ENCODE measurements around the gene GRK5.

Gene GRK5

GRCh38 chr10:119479532-119479931 is 272.2 kb downstream of the GRK5 start:
- Histone ChIP-seq H3K9ac (ENCODE audit: low read length) (no peak overlapping the region), H3K4me1 (ENCODE audit: control insufficient read depth, insufficient read depth, low read length) (no peaks in the 10 kb centered on the region), H3K36me3 (ENCODE audit: control insufficient read depth, insufficient read depth, low read length, severe bottlenecking) (no peaks in the 10 kb centered on the region), H3K4me3 (ENCODE audit: low read length) (no peak overlapping the region), H3K9me3 (ENCODE audit: control insufficient read depth, low read length) (no peaks in the 10 kb centered on the region), H3K27me3 (replicated peaks; ENCODE audit: control insufficient read depth, insufficient read depth, low read length) (peaks cover 56% of the 10 kb centered on the region)
- DNase-seq (ENCODE audit: low read depth) = no peak

- Histone ChIP-seq H3K4me3 (ENCODE audit: low read length) (no peak overlapping the region), H3K4me1 (ENCODE audit: control insufficient read depth, insufficient read depth, low read length) (no peaks in the 10 kb centered on the region), H3K9me3 (ENCODE audit: control insufficient read depth, low read length) (no peaks in the 10 kb centered on the region), H3K9ac (ENCODE audit: low read length) (no peak overlapping the region), H3K36me3 (ENCODE audit: control insufficient read depth, insufficient read depth, low read length, severe bottlenecking) (no peaks in the 10 kb centered on the region), H3K27me3 (replicated peaks; ENCODE audit: control insufficient read depth, insufficient read depth, low read length) (peaks cover 46% of the 10 kb centered on the region)
- peak; percentile 32 for DNase-seq (ENCODE audit: low read depth)
Measured at GRCh38 chr10:119480667-119481066, 273.3 kb downstream of the GRK5 start.

GRCh38 chr10:119481781-119482426 is 274.5 kb downstream of the GRK5 start:
- H3K9me3 ChIP-seq (ENCODE audit: control insufficient read depth, low read length) = no peaks in the 10 kb centered on the region
- no peak overlapping the region for H3K4me3 ChIP-seq (ENCODE audit: low read length)
- H3K9ac ChIP-seq (ENCODE audit: low read length) = no peak overlapping the region
- H3K36me3 ChIP-seq (ENCODE audit: control insufficient read depth, insufficient read depth, low read length, severe bottlenecking) = no peaks in the 10 kb centered on the region
- H3K4me1 ChIP-seq (ENCODE audit: control insufficient read depth, insufficient read depth, low read length) = no peaks in the 10 kb centered on the region
- no peak for DNase-seq (ENCODE audit: low read depth)
- peaks cover 36% of the 10 kb centered on the region for H3K27me3 ChIP-seq (replicated peaks; ENCODE audit: control insufficient read depth, insufficient read depth, low read length)

- no peaks in the 10 kb centered on the region for H3K36me3 ChIP-seq (ENCODE audit: control insufficient read depth, insufficient read depth, low read length, severe bottlenecking)
- DNase-seq (ENCODE audit: low read depth) = no peak
- H3K27me3 ChIP-seq (replicated peaks; ENCODE audit: control insufficient read depth, insufficient read depth, low read length) = peaks cover 25% of the 10 kb centered on the region
- H3K9ac ChIP-seq (ENCODE audit: low read length) = no peak overlapping the region
- H3K4me3 ChIP-seq (ENCODE audit: low read length) = no peak overlapping the region
- no peaks in the 10 kb centered on the region for H3K4me1 ChIP-seq (ENCODE audit: control insufficient read depth, insufficient read depth, low read length)
- H3K9me3 ChIP-seq (ENCODE audit: control insufficient read depth, low read length) = no peaks in the 10 kb centered on the region
Measured at GRCh38 chr10:119483001-119483400, 275.6 kb downstream of the GRK5 start.

GRCh38 chr10:119483839-119484238 is 276.5 kb downstream of the GRK5 start:
- Histone ChIP-seq H3K4me1 (ENCODE audit: control insufficient read depth, insufficient read depth, low read length) (no peaks in the 10 kb centered on the region), H3K27me3 (replicated peaks; ENCODE audit: control insufficient read depth, insufficient read depth, low read length) (peaks cover 18% of the 10 kb centered on the region)

GRCh38 chr10:119488675-119489074 is 281.3 kb downstream of the GRK5 start:
- no peaks in the 10 kb centered on the region for H3K36me3 ChIP-seq (ENCODE audit: control insufficient read depth, insufficient read depth, low read length, severe bottlenecking)
- H3K9me3 ChIP-seq (ENCODE audit: control insufficient read depth, low read length) = no peaks in the 10 kb centered on the region
- H3K4me1 ChIP-seq (ENCODE audit: control insufficient read depth, insufficient read depth, low read length) = no peaks in the 10 kb centered on the region
- no peak overlapping the region for H3K9ac ChIP-seq (ENCODE audit: low read length)
- no peaks in the 10 kb centered on the region for H3K27me3 ChIP-seq (replicated peaks; ENCODE audit: control insufficient read depth, insufficient read depth, low read length)
- H3K4me3 ChIP-seq (ENCODE audit: low read length) = no peak overlapping the region
- DNase-seq (ENCODE audit: low read depth) = no peak

More at GRCh38 chr10:119483839-119484238, 276.5 kb downstream of the GRK5 start:
- no peak overlapping the region for H3K4me3 ChIP-seq (ENCODE audit: low read length)
- H3K9me3 ChIP-seq (ENCODE audit: control insufficient read depth, low read length) = no peaks in the 10 kb centered on the region
- DNase-seq (ENCODE audit: low read depth) = no peak
- no peaks in the 10 kb centered on the region for H3K36me3 ChIP-seq (ENCODE audit: control insufficient read depth, insufficient read depth, low read length, severe bottlenecking)
- H3K9ac ChIP-seq (ENCODE audit: low read length) = no peak overlapping the region

- Histone ChIP-seq H3K27me3 (replicated peaks; ENCODE audit: control insufficient read depth, insufficient read depth, low read length) (no peaks in the 10 kb centered on the region), H3K36me3 (ENCODE audit: control insufficient read depth, insufficient read depth, low read length, severe bottlenecking) (no peaks in the 10 kb centered on the region), H3K9ac (ENCODE audit: low read length) (no peak overlapping the region), H3K4me3 (ENCODE audit: low read length) (no peak overlapping the region), H3K4me1 (ENCODE audit: control insufficient read depth, insufficient read depth, low read length) (peaks cover 2% of the 10 kb centered on the region), H3K9me3 (ENCODE audit: control insufficient read depth, low read length) (no peaks in the 10 kb centered on the region)
- no peak for DNase-seq (ENCODE audit: low read depth)
Measured at GRCh38 chr10:119489991-119490326, 282.6 kb downstream of the GRK5 start.

- DNase-seq (ENCODE audit: low read depth) = no peak
Measured at GRCh38 chr10:119491966-119492757, 284.8 kb downstream of the GRK5 start.

GRCh38 chr10:119493155-119493554 is 285.8 kb downstream of the GRK5 start:
- Histone ChIP-seq H3K4me1 (ENCODE audit: control insufficient read depth, insufficient read depth, low read length) (peaks cover 2% of the 10 kb centered on the region), H3K27me3 (replicated peaks; ENCODE audit: control insufficient read depth, insufficient read depth, low read length) (no peaks in the 10 kb centered on the region), H3K9me3 (ENCODE audit: control insufficient read depth, low read length) (no peaks in the 10 kb centered on the region)

More at GRCh38 chr10:119491966-119492757, 284.8 kb downstream of the GRK5 start:
- no peak overlapping the region for H3K9ac ChIP-seq (ENCODE audit: low read length)
- H3K27me3 ChIP-seq (replicated peaks; ENCODE audit: control insufficient read depth, insufficient read depth, low read length) = no peaks in the 10 kb centered on the region
- no peaks in the 10 kb centered on the region for H3K9me3 ChIP-seq (ENCODE audit: control insufficient read depth, low read length)
- peaks cover 2% of the 10 kb centered on the region for H3K4me1 ChIP-seq (ENCODE audit: control insufficient read depth, insufficient read depth, low read length)
- no peak overlapping the region for H3K4me3 ChIP-seq (ENCODE audit: low read length)
- no peaks in the 10 kb centered on the region for H3K36me3 ChIP-seq (ENCODE audit: control insufficient read depth, insufficient read depth, low read length, severe bottlenecking)

GRCh38 chr10:119494236-119495020 is 287.1 kb downstream of the GRK5 start:
- H3K9ac ChIP-seq (ENCODE audit: low read length) = no peak overlapping the region
- DNase-seq (ENCODE audit: low read depth) = peak; percentile 51
- no peak overlapping the region for H3K4me3 ChIP-seq (ENCODE audit: low read length)
- no peaks in the 10 kb centered on the region for H3K9me3 ChIP-seq (ENCODE audit: control insufficient read depth, low read length)
- no peaks in the 10 kb centered on the region for H3K27me3 ChIP-seq (replicated peaks; ENCODE audit: control insufficient read depth, insufficient read depth, low read length)
- no peaks in the 10 kb centered on the region for H3K36me3 ChIP-seq (ENCODE audit: control insufficient read depth, insufficient read depth, low read length, severe bottlenecking)
- peaks cover 2% of the 10 kb centered on the region for H3K4me1 ChIP-seq (ENCODE audit: control insufficient read depth, insufficient read depth, low read length)

More at GRCh38 chr10:119493155-119493554, 285.8 kb downstream of the GRK5 start:
- H3K36me3 ChIP-seq (ENCODE audit: control insufficient read depth, insufficient read depth, low read length, severe bottlenecking) = no peaks in the 10 kb centered on the region
- no peak overlapping the region for H3K4me3 ChIP-seq (ENCODE audit: low read length)
- no peak overlapping the region for H3K9ac ChIP-seq (ENCODE audit: low read length)
- no peak for DNase-seq (ENCODE audit: low read depth)

GRCh38 chr10:119495021-119495505 is 287.7 kb downstream of the GRK5 start:
- no peak overlapping the region for H3K4me3 ChIP-seq (ENCODE audit: low read length)
- H3K9ac ChIP-seq (ENCODE audit: low read length) = no peak overlapping the region
- no peak for DNase-seq (ENCODE audit: low read depth)
- H3K4me1 ChIP-seq (ENCODE audit: control insufficient read depth, insufficient read depth, low read length) = peaks cover 2% of the 10 kb centered on the region
- H3K9me3 ChIP-seq (ENCODE audit: control insufficient read depth, low read length) = no peaks in the 10 kb centered on the region
- H3K36me3 ChIP-seq (ENCODE audit: control insufficient read depth, insufficient read depth, low read length, severe bottlenecking) = no peaks in the 10 kb centered on the region
- H3K27me3 ChIP-seq (replicated peaks; ENCODE audit: control insufficient read depth, insufficient read depth, low read length) = no peaks in the 10 kb centered on the region

All from adipocyte (in vitro differentiated cells).